HG03460 (cell line): Measurements from ENCODE around the gene KANSL1.

Experiments used
- ATAC-seq: cut with Tn5 transposase; IDR thresholded peaks from one replicate; pipeline ENCODE4 v1.9.1; 2021; ENCODE audit not compliant: unreplicated experiment

The KANSL1 gene

DNA sequence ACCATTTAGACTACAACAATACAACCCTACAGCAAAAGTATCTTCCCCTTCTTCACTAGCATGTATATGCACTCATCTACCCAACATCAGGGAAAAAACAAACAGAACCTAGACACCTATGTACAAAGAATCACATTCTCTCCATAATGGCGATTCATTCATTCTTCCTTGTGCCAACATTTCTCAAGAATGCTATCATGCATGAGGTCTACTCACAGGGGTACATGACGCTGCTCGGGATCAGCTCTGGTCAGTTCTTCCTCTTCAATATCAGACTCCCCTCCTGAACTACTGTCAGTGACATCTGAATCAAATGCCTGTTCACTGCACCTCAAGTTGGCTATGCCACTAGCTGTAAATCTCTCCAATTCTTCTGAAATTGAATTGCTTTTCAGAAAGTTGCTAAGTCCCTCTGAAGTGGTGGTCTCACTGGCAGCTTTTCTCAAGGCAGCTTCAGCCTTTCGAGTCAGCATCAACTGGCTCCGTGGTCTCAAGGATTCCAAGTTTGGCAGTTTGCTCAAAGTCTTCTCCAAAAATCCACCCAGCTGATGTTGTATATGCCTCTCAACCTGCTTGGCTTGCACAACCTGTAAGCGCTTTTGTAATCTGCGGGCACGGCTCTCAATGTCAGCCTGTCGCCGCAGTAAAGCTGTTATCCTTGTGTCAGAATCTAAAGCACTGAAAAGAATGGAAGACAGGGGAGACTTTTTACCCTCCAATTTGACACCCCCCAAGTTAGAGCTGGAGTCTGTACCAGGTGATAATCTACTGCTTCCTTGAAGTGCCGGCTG, 22.4 kb downstream of the KANSL1 start:
- no peak for ATAC-seq

DNA sequence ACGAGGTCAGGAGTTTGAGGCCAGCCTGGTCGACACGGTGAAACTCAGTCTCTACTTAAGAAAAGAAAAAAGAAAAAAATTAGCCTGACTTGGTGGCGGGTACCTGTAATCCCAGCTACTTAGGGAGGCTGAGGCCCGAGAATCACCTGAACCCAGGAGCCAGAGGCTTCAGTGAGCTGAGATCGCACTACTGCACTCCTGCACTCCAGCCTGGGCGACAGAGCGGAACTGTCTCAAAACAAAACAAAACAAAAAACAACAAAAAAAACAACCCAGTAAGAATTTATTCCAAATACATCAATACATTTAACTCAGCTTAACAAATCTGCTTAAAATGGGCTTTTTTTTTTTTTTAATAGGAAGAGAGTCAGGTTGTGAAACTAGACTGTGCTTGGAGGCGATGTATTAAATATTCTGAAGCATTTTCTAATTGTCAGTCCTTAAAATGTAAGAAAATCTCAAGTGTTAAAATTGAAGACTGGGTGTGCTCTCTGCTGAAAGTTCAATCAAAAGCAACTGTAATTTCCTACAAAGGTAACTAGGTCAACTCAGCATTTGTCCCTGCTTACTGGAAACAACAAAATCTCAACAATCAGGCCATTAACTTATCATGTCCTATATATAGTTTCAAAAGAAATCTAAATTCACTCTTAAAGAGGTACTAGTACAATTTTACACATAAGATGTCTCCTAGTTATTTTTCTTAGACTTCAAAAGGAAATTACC, 23.2 kb downstream of the KANSL1 start:
- ATAC-seq, result no peak

DNA sequence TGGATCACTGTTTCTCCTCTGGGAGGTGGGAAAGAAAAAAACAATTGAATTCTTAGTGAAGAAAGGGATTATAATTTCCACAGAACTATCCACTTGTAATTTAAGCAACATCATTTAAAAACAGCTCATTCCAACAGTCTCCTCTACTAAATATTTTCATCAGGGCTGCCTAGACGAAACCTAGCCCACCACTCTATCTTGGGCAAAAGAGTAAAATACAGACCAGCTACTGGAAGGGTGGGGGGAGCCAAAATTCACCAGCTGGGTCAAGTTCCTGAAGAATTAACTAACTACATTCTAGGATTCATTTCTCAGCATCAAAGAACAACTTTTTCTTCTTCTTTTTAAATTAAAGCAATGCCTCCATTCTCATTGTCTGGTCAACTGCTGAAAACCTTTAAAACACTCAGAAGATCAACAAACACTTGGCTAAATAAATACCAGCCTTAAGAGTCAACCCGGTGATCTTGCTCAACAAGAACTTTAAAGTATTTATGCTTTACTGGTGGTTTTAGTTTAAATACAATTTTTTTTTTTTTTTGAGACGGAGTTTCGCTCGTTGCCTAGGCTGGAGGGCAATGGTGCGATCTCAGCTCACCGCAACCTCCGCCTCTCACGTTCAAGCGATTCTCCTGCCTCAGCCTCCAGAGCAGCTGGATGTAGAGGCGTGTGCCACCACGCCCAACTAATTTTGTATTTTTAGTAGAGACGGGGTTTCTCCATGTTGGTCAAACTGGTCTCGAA, 25.2 kb downstream of the KANSL1 start:
- ATAC-seq, result no peak

DNA sequence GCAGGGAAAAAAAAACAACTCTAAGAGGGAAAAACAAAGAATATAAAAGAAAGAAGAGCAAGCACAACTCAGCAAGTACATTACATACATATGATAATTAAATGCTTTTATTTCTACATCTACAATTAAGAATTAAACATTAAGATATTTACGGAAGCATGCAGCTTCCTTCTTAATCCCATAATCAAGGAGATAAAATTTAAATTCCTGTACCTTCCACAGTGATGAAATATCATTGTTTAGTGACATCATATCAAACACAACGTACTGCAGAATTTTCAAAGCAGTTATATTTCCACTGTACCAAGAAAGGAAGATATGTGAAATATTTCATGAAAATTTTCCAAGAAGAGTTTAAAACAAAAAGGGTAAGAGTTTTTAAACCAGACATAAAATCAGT, 26.0 kb downstream of the KANSL1 start:
- no peak for ATAC-seq

DNA sequence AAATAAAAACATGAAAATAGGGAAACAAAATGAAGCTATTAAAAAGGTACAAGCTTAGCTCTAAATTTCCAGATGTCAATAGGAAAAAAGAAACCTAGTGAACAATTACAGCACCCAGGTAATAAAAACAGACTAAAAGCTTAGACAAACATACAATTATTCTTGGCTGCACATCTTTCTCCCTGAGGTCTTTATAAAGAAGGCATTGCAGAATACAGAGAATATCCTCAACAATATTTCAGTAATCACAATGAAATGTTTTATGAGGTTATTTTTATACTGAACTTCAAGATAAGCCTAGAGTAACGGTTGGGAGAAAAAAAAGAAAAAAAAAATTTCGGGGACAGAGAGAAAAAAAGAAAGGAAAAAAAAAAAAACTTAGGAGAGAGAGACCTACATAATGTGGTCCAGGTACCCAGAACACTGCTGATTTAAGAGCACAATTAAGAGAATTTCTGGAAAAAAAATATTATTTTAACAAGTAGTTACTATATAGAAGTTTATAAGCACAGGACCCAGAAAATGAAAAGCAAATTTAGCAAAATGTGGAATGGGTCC, 26.5 kb downstream of the KANSL1 start:
- ATAC-seq, result no peak

DNA sequence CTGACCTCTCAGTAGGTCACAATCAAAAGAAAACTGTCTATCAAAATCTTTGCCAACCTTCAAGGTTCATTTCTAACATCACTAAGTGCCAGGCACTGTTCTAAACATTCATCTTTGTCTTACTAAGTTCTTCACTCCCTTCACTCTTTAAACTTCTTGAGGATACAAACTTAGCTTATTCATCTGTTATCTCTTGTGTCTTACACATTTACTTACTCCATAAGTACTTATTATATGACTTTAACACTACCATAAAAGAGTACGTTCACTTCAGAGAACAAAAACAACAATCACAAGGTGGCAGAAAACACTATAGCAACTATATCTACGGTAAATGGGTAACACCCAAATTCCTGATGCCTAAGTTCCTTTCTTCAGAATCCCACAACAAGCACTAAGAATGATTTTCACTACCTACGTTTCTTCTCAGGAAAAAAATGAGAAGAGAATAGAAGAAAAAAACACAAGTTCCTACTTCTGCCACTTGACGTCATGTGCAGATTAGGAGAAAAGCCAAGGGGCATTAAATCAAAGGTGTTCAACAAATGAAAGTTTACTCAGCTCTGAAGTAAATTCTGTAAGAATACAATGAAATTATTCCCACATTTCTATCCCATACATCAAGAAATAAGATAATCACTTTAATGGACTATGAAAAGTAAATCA, 29.2 kb downstream of the KANSL1 start:
- ATAC-seq, result no peak

DNA sequence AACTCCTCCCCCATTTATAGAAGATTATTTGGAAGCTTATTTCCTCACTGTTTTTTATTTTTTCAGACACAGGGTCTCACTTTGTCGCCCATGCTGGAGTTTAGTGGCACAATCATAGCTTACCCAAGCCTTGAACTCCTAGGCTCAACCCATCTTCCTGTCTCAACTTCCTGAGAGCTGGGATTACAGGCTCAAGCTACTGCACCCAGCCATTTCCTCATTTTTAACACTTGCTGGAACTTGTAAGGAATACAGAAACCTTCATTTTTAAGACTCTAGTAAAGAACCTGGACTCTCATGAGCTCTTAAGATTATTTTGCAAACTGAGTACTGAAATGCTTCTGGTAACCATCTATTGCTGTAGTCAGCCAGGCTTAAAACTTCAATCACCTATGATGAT, 29.9 kb downstream of the KANSL1 start:
- ATAC-seq, result no peak

DNA sequence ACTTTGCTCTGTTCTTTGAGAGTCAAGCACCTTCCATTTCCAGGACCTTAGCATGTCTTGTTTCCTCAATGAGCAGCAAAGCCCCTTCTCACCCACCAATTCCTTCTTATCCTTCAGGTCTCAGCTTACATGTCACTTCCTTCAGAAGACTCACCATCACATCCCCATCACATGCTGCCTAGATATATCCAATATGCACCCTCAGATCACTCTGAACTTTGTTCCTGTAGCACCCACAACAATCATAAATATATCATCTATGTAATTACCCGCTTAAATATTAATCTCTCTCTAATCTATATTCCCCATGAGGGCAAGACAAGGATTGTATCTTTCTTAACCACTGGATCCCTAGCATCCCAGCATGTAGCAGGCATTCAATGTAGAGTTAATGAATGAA, 30.4 kb downstream of the KANSL1 start:
- no peak for ATAC-seq

DNA sequence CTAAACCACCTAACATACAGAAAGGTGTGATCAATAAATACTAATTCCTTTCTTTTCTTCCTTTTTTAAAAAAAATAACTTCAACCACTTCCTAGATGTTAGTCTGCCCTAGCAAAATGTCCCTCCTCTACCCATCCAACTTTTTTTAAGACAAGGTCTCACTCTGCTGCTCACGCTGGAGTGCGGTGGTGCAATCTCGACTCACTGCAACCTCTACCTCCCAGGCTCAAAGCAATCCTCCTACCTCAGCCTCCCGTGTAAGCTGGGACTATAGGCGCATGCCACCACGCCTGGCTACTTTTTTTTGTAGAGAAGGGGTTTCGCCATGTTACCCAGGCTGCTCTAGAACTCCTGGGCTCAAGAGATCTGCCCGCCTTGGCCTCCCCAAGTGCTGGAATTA, 33.1 kb downstream of the KANSL1 start:
- ATAC-seq, result no peak

DNA sequence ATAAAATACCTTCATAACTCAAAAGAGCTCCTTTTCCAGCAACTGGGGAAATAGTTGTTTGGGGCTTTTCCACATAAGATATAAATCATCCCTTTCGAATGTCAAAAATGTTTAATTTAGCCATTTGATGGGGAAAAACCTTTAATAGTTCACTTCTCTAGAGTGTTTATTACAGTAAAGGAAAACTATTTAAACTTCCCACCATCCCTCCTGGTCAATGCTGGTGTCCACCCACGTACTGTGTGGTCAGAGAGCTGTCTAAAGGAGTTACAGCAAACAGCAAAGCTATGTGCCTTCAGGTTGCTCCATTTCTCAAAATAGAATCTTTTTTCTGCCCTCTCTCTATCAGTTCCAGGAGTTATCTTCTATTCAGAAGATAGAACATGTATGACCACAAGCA, 33.5 kb downstream of the KANSL1 start:
- no peak for ATAC-seq

DNA sequence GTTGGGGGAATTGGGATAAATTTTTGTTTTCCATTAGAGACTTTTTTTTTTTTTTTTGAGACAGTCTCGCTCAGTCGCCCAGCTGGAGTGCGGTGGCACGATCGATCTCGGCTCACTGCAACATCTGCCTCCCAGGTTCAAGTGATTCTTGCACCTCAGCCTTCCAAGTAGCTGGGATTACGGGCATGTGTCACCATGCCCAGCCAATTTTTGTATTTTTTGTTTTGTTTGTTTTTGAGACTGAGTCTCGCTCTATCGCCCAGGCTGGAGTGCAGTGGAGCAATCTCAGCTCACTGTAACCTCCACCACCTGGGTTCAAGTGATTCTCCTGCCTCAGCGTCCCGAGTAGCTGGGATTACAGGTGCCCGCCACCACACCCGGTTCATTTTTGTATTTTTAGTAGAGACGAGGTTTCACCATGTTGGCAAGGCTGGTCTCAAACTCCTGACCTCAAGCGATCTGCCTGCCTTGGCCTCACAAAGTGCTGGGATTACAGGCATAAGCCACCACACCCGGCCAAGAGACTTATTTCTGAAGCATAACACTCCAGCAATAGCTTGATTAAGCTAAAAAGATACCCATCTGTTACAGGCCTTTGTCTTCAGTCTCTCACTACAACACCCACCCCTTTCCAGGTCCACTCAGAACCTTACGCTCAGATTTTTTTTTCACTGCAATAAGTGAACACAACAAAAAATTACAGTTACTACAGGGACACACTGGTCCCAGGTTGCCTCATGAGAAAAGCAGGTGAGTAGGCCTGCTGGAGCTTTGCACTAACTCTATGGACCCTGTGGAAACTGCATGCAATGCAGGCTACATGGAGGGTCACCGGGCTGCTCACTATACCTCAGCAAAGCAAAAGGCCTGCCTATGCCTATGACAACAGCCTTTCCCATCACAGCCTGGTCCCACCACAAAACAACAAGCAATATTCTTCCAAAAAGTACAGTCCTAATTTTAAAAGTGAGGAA, 34.6 kb downstream of the KANSL1 start:
- ATAC-seq, result no peak

DNA sequence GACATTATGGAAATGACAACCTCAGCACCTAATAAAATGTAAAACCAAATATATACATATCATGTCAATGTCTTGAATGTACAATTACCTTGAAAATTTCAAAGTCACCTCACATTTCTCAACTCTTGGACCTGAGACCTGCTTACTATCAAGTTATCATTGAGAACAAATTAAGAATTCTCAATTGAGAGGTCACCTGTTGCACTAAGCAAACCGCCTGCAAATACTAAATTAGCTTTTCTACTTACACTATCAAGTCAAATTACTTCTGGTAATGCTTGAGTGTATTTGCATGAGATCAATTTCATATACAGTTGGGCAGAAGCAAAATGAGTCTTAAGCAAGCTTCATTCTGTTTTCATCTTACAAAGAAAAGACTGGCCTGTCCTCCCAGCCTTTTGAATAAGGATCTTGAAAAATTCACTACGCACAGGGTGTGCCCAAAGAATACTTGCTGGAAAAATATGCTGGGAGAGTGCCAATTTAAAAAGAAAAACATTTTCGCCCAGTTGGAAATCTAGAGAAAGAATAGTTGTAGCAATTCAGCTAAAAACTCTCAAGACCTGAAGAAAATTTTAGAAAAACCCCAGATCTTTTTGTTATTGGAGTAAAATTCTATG, 35.7 kb downstream of the KANSL1 start:
- no peak for ATAC-seq

DNA sequence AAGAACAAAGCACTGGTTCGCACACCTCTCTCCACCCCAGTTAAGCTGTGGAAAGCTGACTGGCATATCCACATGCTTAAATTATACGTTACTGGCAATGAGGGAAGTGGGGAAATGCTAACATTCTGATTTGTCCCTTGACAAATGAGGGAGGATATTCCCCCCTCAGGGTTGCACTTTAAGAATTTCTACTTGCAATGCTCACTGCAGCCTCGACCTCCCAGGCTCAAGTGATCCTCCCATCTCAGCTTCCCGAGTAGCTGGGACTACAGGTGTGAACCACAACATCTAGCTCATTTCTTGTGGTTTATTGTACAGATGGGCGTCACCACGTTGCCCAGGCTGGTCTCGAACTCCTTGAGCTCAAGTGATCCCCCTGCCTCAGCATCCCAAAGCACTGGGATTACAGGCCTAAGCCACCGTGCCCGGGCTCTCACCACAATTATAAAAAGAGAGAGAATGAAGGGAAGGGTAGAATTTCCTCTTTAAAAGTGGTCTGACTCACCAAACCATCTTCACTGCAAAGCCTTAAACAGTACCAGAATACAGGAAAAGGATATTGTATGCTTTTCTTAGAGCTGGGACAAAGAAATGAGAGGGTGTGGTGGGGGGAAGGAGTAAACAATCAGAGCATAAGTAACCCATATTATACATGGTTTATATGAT, 38.9 kb downstream of the KANSL1 start:
- no peak for ATAC-seq

DNA sequence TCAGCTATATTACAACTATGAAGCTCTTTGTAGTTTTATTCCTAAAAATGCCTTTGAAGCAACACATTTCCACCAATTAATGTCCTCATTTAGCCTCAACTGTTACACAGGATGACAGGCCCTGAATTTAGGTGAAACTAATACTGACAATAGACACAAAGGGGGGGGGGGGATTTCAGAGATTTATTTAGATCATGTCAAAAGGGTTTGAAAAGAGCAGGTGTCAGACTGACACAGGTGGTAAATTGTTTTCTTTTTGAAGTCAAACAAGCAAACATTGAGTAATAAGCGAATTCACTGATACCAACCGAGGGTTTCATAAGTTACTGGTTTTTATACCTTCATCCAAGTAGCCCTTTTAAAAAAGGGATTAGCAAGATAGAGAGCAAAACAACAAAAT, 40.8 kb downstream of the KANSL1 start:
- ATAC-seq, result no peak

DNA sequence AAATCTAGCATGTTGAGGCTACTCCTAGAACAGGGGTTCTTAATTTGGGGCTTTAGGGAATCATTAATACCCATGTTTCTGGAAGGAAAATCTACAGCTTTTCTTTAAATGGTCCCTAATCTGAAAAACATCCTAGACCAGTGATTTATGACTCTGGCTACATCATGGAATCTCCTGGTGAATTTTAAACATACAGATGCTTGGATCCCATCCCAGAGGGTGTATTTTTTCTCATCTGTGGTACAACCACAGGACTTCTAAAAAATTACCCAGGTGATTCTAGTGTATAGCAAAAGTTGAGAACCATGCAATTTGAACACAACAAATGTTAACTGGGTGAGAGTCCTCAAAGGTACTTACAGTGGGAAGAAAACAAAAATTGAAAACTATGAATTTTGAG, 41.5 kb downstream of the KANSL1 start:
- ATAC-seq, result no peak

DNA sequence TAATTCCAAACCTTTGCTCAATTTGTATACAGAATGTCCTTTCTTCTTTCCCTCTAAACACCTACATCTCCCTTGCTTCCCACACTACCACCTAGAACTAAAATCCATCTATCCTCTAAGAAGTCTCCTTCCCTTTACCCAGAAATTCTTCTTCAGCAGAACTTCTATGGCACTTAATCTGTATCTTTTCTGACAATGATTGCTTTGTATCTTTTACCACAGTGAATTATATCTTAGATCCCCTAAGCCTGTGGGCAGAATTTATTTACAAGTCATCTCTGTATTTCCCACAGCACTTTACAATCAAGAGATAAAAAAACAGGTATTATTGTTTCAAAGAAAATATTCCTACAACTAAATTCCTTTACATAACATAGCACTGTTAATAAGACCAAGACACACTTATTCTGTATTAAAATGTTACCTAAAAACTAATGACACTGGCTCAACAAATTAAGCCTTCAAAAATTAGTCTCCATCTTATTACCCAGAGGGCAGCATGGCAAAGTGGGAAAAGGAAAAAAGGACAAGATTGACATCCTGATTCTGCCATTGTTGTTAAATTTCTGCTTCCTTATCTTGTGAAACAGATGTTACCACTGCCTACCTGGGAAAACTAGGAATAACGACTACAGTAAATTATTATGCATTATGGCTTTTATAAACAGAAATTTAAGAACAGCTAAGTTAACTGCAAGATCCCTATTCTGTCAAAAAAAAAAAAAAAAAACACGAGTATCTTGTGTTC, 42.8 kb downstream of the KANSL1 start:
- ATAC-seq, result no peak

DNA sequence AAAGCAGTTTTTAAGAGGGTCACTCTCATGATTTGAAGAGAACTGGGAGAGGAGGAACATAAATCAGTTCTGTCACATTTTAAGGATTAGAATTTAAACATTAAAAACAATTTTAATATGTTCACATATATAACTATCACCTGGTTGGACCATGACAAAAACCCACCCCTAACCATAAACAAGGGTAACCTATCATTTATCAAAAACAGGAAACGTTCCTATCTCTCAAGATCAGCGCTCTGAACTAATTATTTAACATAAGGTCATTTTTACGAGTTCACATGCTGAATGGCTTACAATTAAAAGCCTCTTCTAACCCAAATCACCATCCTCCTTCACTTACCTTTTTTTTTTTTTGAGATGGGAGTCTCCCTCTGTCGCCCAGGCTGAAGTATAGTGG, 45.0 kb downstream of the KANSL1 start:
- no peak for ATAC-seq

DNA sequence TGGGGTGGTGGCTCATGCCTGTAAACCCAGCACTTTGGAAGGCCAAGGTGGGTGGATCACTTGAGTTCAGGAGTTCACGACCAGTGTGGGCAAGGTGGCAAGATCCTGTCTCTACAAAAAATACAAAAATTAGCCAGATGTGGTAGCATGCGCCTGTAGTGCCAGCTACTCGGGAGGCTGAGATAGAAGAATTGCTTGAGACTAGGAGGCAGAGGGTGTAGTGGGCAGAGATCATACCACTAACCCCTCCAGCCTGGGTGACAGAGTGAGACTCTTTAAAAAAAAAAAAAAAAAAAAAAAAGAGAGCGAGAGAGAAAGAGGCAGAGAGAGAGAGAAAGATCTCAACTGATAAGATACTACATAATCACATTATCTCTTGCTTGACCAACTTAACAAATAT, 45.9 kb downstream of the KANSL1 start:
- no peak for ATAC-seq
